Suprapubic skin (tissue), 4 donors: ENCODE results near the gene CLDND1.

Experiments used
- EP300 ChIP-seq: sonication (generic); formaldehyde crosslinking; IDR thresholded peaks from one replicate; pipeline ENCODE4 v1.6.1; 2017; ENCODE audit warnings: antibody characterized with exemption
- POLR2A ChIP-seq, 2 donors: fragments of 450-650 bp; IDR thresholded peaks; one replicate each; pipeline ENCODE4 v1.6.1; 2017; ENCODE audit warnings: antibody characterized with exemption in 2 of 2, mild to moderate bottlenecking in 2 of 2, moderate library complexity in 2 of 2
- POLR2AphosphoS5 ChIP-seq, 3 donors: sonication (generic); formaldehyde crosslinking; IDR thresholded peaks; one replicate each; pipeline ENCODE4 v1.6.1; 2017; ENCODE audit warnings: antibody characterized with exemption in 3 of 3
- TF ChIP-seq, protein P1 (sequence below), 2 donors: fragments of 200-600 bp in 1 of 2; fragments of 450-650 bp in 1 of 2; sonication (generic) in 1 of 2; IDR thresholded peaks; one replicate each; pipeline ENCODE4 v1.5.1; 2016 to 2019; ENCODE audit warnings: antibody characterized with exemption in 2 of 2, mild to moderate bottlenecking in 1 of 2, moderate library complexity in 1 of 2

DNA sequence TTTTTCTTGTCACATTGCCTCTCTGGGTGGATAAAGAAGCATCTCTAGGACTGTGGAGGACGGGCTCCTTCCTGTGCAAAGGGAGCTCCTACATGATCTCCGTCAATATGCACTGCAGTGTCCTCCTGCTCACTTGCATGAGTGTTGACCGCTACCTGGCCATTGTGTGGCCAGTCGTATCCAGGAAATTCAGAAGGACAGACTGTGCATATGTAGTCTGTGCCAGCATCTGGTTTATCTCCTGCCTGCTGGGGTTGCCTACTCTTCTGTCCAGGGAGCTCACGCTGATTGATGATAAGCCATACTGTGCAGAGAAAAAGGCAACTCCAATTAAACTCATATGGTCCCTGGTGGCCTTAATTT lies 9.6 kb upstream of the CLDND1 start:
- no peak for TF ChIP-seq EP300
- TF ChIP-seq, protein P1, sequence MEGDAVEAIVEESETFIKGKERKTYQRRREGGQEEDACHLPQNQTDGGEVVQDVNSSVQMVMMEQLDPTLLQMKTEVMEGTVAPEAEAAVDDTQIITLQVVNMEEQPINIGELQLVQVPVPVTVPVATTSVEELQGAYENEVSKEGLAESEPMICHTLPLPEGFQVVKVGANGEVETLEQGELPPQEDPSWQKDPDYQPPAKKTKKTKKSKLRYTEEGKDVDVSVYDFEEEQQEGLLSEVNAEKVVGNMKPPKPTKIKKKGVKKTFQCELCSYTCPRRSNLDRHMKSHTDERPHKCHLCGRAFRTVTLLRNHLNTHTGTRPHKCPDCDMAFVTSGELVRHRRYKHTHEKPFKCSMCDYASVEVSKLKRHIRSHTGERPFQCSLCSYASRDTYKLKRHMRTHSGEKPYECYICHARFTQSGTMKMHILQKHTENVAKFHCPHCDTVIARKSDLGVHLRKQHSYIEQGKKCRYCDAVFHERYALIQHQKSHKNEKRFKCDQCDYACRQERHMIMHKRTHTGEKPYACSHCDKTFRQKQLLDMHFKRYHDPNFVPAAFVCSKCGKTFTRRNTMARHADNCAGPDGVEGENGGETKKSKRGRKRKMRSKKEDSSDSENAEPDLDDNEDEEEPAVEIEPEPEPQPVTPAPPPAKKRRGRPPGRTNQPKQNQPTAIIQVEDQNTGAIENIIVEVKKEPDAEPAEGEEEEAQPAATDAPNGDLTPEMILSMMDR (IDR thresholded peaks at IDR 0.05): no peak
- TF ChIP-seq POLR2A (IDR thresholded peaks at IDR 0.05): no peak
- TF ChIP-seq POLR2AphosphoS5 (IDR thresholded peaks at IDR 0.05): no peak
